ENCODE data around the gene TRPV5. TPM values are rescaled to one million over a fixed set of nuclear protein-coding genes. Genes with fewer than 3 reads are reported as not detected.

The TRPV5 gene
- polyA plus RNA-seq, 1 donor: 0.15 TPM

Other genes starting within 250 kb of the TRPV5 start
- gene PRSS1, start 184.3 kb downstream of the TRPV5 start, polyA plus RNA-seq (ENCODE audit: insufficient read length): not detected
- gene PRSS2, start 162.8 kb downstream of the TRPV5 start, polyA plus RNA-seq (ENCODE audit: insufficient read length): not detected
- 4.2 TPM for gene EPHB6, start 78.7 kb downstream of the TRPV5 start, polyA plus RNA-seq (ENCODE audit: insufficient read length)
- gene TRPV6, start 48.0 kb downstream of the TRPV5 start, polyA plus RNA-seq (ENCODE audit: insufficient read length): 0.09 TPM
- 0.25 TPM for gene LLCFC1, start 5.7 kb upstream of the TRPV5 start, polyA plus RNA-seq (ENCODE audit: insufficient read length)
- gene KEL, start 28.6 kb upstream of the TRPV5 start, polyA plus RNA-seq (ENCODE audit: insufficient read length): 0.87 TPM
- gene OR9A2, start 93.4 kb upstream of the TRPV5 start, polyA plus RNA-seq (ENCODE audit: insufficient read length): not detected
- not detected for gene OR6V1, start 118.6 kb upstream of the TRPV5 start, polyA plus RNA-seq (ENCODE audit: insufficient read length)
- gene PIP, start 198.3 kb upstream of the TRPV5 start, polyA plus RNA-seq (ENCODE audit: insufficient read length): not detected
- gene TAS2R39, start 249.7 kb upstream of the TRPV5 start, polyA plus RNA-seq (ENCODE audit: insufficient read length): not detected

Measured in forelimb muscle (tissue), 1 donor.